T-cell (primary cell): Measurements from ENCODE around the gene SFTPB. TPM values are rescaled to one million over a fixed set of nuclear protein-coding genes. Genes with fewer than 3 reads are reported as not detected.

ENCODE experiments used
- ATAC-seq, 4 experiments: fragments of 200-7000 bp in 3 of 4; fragments of 150-1000 bp in 1 of 4; cut with Tn5 transposase; replicated peaks in 1 of 4; 1 replicate in 3 of 4; 2 replicates in 1 of 4; pipeline ENCODE4 v1.10.0; 2021; ENCODE audit warnings: moderate library complexity in 3 of 4, mild to moderate bottlenecking in 2 of 4, moderate number of reproducible peaks in 1 of 4
- CTCF ChIA-PET, 2 donors: fragments of 300-600 bp; sonication (Branson Sonifier 250); formaldehyde crosslinking; loops; one replicate each; lab custom pipeline; 2022; ENCODE audit warnings: antibody characterized with exemption in 2 of 2; lab: Charles Lee
- POLR2A ChIA-PET, 2 donors: fragments of 300-600 bp; sonication (Branson Sonifier 250); formaldehyde crosslinking; loops; one replicate each; lab custom pipeline; 2022; ENCODE audit warnings: antibody characterized with exemption in 2 of 2; lab: Charles Lee
- DNase-seq, 35 experiments: peaks; one replicate each; pipeline versions ENCODE4 v3.0.0 to v3.0.0-alpha.2; 2013 to 2023
- H3K27ac ChIP-seq: one replicate; pipeline ENCODE4 v1.5.1; 2013; ENCODE audit warnings: low read length
- H3K27me3 ChIP-seq, 2 experiments: replicated peaks in 1 of 2; 1 replicate in 1 of 2; 2 replicates in 1 of 2; pipeline versions ENCODE4 v1.6.1 to v1.7.0; 2013; ENCODE audit warnings: low read length in 1 of 2, mixed read lengths in 1 of 2; ENCODE audit not compliant: control insufficient read depth in 2 of 2, insufficient read depth in 2 of 2; ENCODE audit errors: extremely low read depth in 1 of 2
- H3K36me3 ChIP-seq, 2 donors: 1 replicate in 1 of 2; 2 replicates in 1 of 2; pipeline versions ENCODE4 v1.6.1 to v1.7.0; 2013; ENCODE audit warnings: low read length in 1 of 2; ENCODE audit not compliant: control insufficient read depth in 2 of 2, insufficient read depth in 1 of 2; ENCODE audit errors: extremely low read depth in 1 of 2
- H3K4me1 ChIP-seq, 2 experiments: 1 replicate in 1 of 2; 2 replicates in 1 of 2; pipeline versions ENCODE4 v1.6.1 to v1.7.0; 2013; ENCODE audit warnings: low read length in 2 of 2, mixed read lengths in 1 of 2; ENCODE audit not compliant: insufficient read depth in 2 of 2, control insufficient read depth in 1 of 2; ENCODE audit errors: extremely low read depth in 1 of 2
- H3K4me3 ChIP-seq, 2 donors: 1 replicate in 1 of 2; 2 replicates in 1 of 2; pipeline versions ENCODE4 v1.5.1 to v1.7.0; 2013; ENCODE audit warnings: mild to moderate bottlenecking in 2 of 2, low read length in 1 of 2, moderate library complexity in 1 of 2; ENCODE audit not compliant: control insufficient read depth in 1 of 2; ENCODE audit errors: extremely low read depth in 1 of 2
- H3K9me3 ChIP-seq: 2 replicates; pipeline ENCODE4 v1.7.0; 2013
- H3K27ac Mint-ChIP-seq, 2 donors: one replicate each; pipeline ENCODE4 v1.8.0; 2020 to 2021; ENCODE audit warnings: mild to moderate bottlenecking in 2 of 2, mixed read lengths in 2 of 2
- H3K27me3 Mint-ChIP-seq, 2 donors: one replicate each; pipeline ENCODE4 v1.8.0; 2021 to 2022; ENCODE audit warnings: mixed read lengths in 2 of 2
- H3K36me3 Mint-ChIP-seq: one replicate; pipeline ENCODE4 v1.8.0; 2021; ENCODE audit warnings: mixed read lengths
- H3K4me1 Mint-ChIP-seq, 3 donors: one replicate each; pipeline ENCODE4 v1.8.0; 2020 to 2022; ENCODE audit warnings: mixed read lengths in 3 of 3, mild to moderate bottlenecking in 1 of 3
- H3K4me3 Mint-ChIP-seq, 3 donors: one replicate each; pipeline ENCODE4 v1.8.0; 2020 to 2022; ENCODE audit warnings: mild to moderate bottlenecking in 3 of 3, mixed read lengths in 3 of 3, moderate library complexity in 3 of 3
- H3K9me3 Mint-ChIP-seq, 3 donors: one replicate each; pipeline ENCODE4 v1.8.0; 2020 to 2022; ENCODE audit warnings: mixed read lengths in 3 of 3
- WGBS: methylation state at CpG from one replicate; pipeline ENCODE4 v1.1.5; 2013; ENCODE audit warnings: missing lambda C conversion rate; ENCODE audit not compliant: insufficient coverage; 5-methylcytosine and 5-hydroxymethylcytosine counted together
- total RNA-seq, 35 experiments: library from RNA in 6 of 35; stranded (reverse) in 6 of 35; fragments of 120-200 nt in 1 of 35; gene quantifications; one replicate each; pipeline versions ENCODE4 v1.2.1 to v1.2.4 and lab custom pipeline; 2013 to 2026

The SFTPB gene
- total RNA-seq, 5 donors from 2014 or later (not counting 1 experiment from before 2014, with no cell fraction given): 11.6 to 18.6 (median 16.0) TPM; not detected in 2

GRCh38 chr2:85712849-85713612 lies 45.0 kb upstream of the SFTPB start:
- no peak for DNase-seq
- ChIA-PET POLR2A (no interaction called here), CTCF (interaction anchor here in 1 of 2 donors (0.5 to 1.3 kb wide), 2 partner anchors 12 to 104 kb away, joined by 3 read pairs; no protein-coding TSS in a partner anchor)
- Mint-ChIP-seq H3K27ac (no peak overlapping the region), H3K9me3 (no peaks in the 10 kb centered on the region), H3K4me1 (peaks cover 6 to 15% (median 8%) of the 10 kb centered on the region in 3 donors), H3K27me3 (peaks cover 0 to 3% of the 10 kb centered on the region in 2 donors), H3K36me3 (no peaks in the 10 kb centered on the region), H3K4me3 (no peak overlapping the region)
- peaks cover 0 to 25% of the 10 kb centered on the region in 2 experiments for H3K27me3 ChIP-seq
- ATAC-seq: no peak
- no peak overlapping the region for H3K4me3 ChIP-seq
- H3K9me3 ChIP-seq: no peaks in the 10 kb centered on the region
- no peak overlapping the region for H3K27ac ChIP-seq
- peaks cover 0 to 4% of the 10 kb centered on the region in 2 experiments for H3K4me1 ChIP-seq
- H3K36me3 ChIP-seq: no peaks in the 10 kb centered on the region
- whole genome bisulfite sequencing: 87% methylated on average over 4 of the region's 9 CpGs

GRCh38 chr2:85712336-85712735 lies 44.3 kb upstream of the SFTPB start:
- H3K27me3 Mint-ChIP-seq: peaks cover 0 to 5% of the 10 kb centered on the region in 2 donors
- H3K4me1 Mint-ChIP-seq: peaks cover 6 to 15% (median 8%) of the 10 kb centered on the region in 3 donors
- Histone ChIP-seq H3K4me3 (no peak overlapping the region), H3K27me3 (peaks cover 0 to 25% of the 10 kb centered on the region in 2 experiments), H3K4me1 (peaks cover 0 to 4% of the 10 kb centered on the region in 2 experiments), H3K27ac (no peak overlapping the region), H3K36me3 (no peaks in the 10 kb centered on the region), H3K9me3 (no peaks in the 10 kb centered on the region)
- ATAC-seq (no peak), DNase-seq (no peak)
- H3K4me3 Mint-ChIP-seq: no peak overlapping the region
- no peak overlapping the region for H3K27ac Mint-ChIP-seq
- 72% methylated on average over 8 of the region's 15 CpGs for WGBS
- H3K9me3 Mint-ChIP-seq: no peaks in the 10 kb centered on the region
- H3K36me3 Mint-ChIP-seq: no peaks in the 10 kb centered on the region
- ChIA-PET POLR2A (no interaction called here), CTCF (interaction anchor here in 1 of 2 donors (0.5 to 1.3 kb wide), 2 partner anchors 12 to 105 kb away, joined by 3 read pairs; no protein-coding TSS in a partner anchor)

- Histone ChIP-seq H3K9me3 (no peaks in the 10 kb centered on the region), H3K4me1 (peaks cover 0 to 11% of the 10 kb centered on the region in 2 experiments), H3K27me3 (peaks cover 0 to 30% of the 10 kb centered on the region in 2 experiments), H3K4me3 (no peak overlapping the region), H3K36me3 (no peaks in the 10 kb centered on the region), H3K27ac (no peak overlapping the region)
- no peak overlapping the region for H3K27ac Mint-ChIP-seq
- WGBS: 91% methylated on average over 7 of the region's 8 CpGs
- peaks cover 8 to 20% (median 10%) of the 10 kb centered on the region in 3 donors for H3K4me1 Mint-ChIP-seq
- no peak for ATAC-seq
- peaks cover 4 to 8% of the 10 kb centered on the region in 2 donors for H3K27me3 Mint-ChIP-seq
- no peak for DNase-seq
- no peak overlapping the region for H3K4me3 Mint-ChIP-seq
- CTCF ChIA-PET: interaction anchor here in 1 of 2 donors (1.3 kb wide), 1 partner anchor 13 kb away, joined by 3 read pairs; no protein-coding TSS in a partner anchor
- H3K9me3 Mint-ChIP-seq: no peaks in the 10 kb centered on the region
- H3K36me3 Mint-ChIP-seq: no peaks in the 10 kb centered on the region
- POLR2A ChIA-PET: no interaction called here
Observed at GRCh38 chr2:85711578-85712060, 43.6 kb upstream of the SFTPB start.

GRCh38 chr2:85710687-85711577 lies 42.9 kb upstream of the SFTPB start:
- H3K4me1 ChIP-seq: peaks cover 0 to 18% of the 10 kb centered on the region in 2 experiments
- Mint-ChIP-seq H3K36me3 (no peaks in the 10 kb centered on the region), H3K27ac (no peak overlapping the region), H3K27me3 (peaks cover 4 to 8% of the 10 kb centered on the region in 2 donors), H3K9me3 (no peaks in the 10 kb centered on the region), H3K4me3 (no peak overlapping the region), H3K4me1 (peaks cover 8 to 25% (median 10%) of the 10 kb centered on the region in 3 donors)
- POLR2A ChIA-PET: no interaction called here
- H3K9me3 ChIP-seq: no peaks in the 10 kb centered on the region
- ATAC-seq: no peak
- H3K4me3 ChIP-seq: no peak overlapping the region
- H3K27ac ChIP-seq: no peak overlapping the region
- no peaks in the 10 kb centered on the region for H3K36me3 ChIP-seq
- 85% methylated on average over 10 of the region's 19 CpGs for WGBS
- DNase-seq: no peak
- CTCF ChIA-PET: interaction anchor here in 1 of 2 donors (0.7 to 1.1 kb wide), 2 partner anchors 9 to 75 kb away, joined by 3 to 4 read pairs; no protein-coding TSS in a partner anchor
- peaks cover 0 to 37% of the 10 kb centered on the region in 2 experiments for H3K27me3 ChIP-seq

GRCh38 chr2:85709401-85709811 lies 41.4 kb upstream of the SFTPB start:
- ATAC-seq: no peak

More at GRCh38 chr2:85709401-85709811, 41.4 kb upstream of the SFTPB start:
- Histone ChIP-seq H3K27ac (no peak overlapping the region), H3K36me3 (no peaks in the 10 kb centered on the region), H3K9me3 (no peaks in the 10 kb centered on the region), H3K4me1 (peaks cover 0 to 25% of the 10 kb centered on the region in 2 experiments), H3K4me3 (no peak overlapping the region), H3K27me3 (peaks cover 0 to 38% of the 10 kb centered on the region in 2 experiments)
- no peak overlapping the region for H3K27ac Mint-ChIP-seq
- no peak for DNase-seq
- no peaks in the 10 kb centered on the region for H3K9me3 Mint-ChIP-seq
- WGBS: 47% methylated on average over 4 of the region's 4 CpGs
- H3K27me3 Mint-ChIP-seq: peaks cover 7 to 8% of the 10 kb centered on the region in 2 donors
- H3K4me1 Mint-ChIP-seq: peaks cover 15 to 29% (median 18%) of the 10 kb centered on the region in 3 donors
- ChIA-PET CTCF (interaction anchor here in 1 of 2 donors (0.5 to 5.8 kb wide), 4 partner anchors 15 to 682 kb away, joined by 3 to 48 read pairs (median 4); partner anchors contain the start of gene GNLY), POLR2A (no interaction called here)
- H3K36me3 Mint-ChIP-seq: no peaks in the 10 kb centered on the region
- H3K4me3 Mint-ChIP-seq: no peak overlapping the region
